ENCODE data around the gene CATSPER4.

DNA sequence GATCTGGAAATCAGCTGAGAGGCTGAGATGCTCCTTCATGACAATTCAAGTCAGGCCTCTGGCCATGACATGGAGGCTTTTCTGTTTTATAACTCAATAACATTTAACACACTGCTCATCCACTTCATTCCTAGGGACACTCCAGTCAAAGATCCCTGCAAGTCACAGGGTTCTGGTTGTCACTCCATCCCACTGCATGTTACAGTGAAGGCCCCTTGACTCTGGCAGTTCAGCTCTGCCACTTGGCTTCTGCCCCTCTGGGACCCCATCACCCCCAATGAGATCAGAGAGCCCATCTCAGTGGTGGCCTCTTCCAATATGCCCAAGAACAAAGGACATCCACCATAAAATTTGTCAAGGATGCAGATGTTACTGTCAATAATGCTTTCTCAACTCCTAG is 41.5 kb upstream of the CATSPER4 start:
- TF ChIP-seq, protein P1, sequence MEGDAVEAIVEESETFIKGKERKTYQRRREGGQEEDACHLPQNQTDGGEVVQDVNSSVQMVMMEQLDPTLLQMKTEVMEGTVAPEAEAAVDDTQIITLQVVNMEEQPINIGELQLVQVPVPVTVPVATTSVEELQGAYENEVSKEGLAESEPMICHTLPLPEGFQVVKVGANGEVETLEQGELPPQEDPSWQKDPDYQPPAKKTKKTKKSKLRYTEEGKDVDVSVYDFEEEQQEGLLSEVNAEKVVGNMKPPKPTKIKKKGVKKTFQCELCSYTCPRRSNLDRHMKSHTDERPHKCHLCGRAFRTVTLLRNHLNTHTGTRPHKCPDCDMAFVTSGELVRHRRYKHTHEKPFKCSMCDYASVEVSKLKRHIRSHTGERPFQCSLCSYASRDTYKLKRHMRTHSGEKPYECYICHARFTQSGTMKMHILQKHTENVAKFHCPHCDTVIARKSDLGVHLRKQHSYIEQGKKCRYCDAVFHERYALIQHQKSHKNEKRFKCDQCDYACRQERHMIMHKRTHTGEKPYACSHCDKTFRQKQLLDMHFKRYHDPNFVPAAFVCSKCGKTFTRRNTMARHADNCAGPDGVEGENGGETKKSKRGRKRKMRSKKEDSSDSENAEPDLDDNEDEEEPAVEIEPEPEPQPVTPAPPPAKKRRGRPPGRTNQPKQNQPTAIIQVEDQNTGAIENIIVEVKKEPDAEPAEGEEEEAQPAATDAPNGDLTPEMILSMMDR (IDR thresholded peaks at IDR 0.05; ENCODE audit: poor library complexity, severe bottlenecking) = no peak
- TF ChIP-seq RAD21 (conservative IDR thresholded peaks at IDR 0.05) (no peak), EZH2 (IDR thresholded peaks at IDR 0.05; ENCODE audit: borderline replicate concordance, insufficient read depth, low read length, poor library complexity, severe bottlenecking) (no peak), TAF1 (IDR thresholded peaks at IDR 0.05; ENCODE audit: low read depth) (no peak), EP300 (conservative IDR thresholded peaks at IDR 0.05; ENCODE audit: poor library complexity, severe bottlenecking) (no peak), POLR2AphosphoS5 (IDR thresholded peaks at IDR 0.05) (no peak)

Data from neural cell (in vitro differentiated cells).